WTC11 (cell line): ENCODE data around the gene DOK3. TPM values are rescaled to one million over a fixed set of nuclear protein-coding genes. Genes with fewer than 3 reads are reported as not detected.
A peak's percentile ranks its signal among the peaks of the same experiment; 100 is the strongest.

ENCODE experiments used
- ATAC-seq: fragments of 200-7000 bp; cut with Tn5 transposase; 2 replicates; pipeline ENCODE4 v1.10.0; 2021; ENCODE audit warnings: mild to moderate bottlenecking, moderate library complexity
- CTCF ChIA-PET: fragments of 300-600 bp; sonication (Branson Sonifier 250); formaldehyde crosslinking; loops from one replicate; lab custom pipeline; 2021; ENCODE audit warnings: antibody characterized with exemption; lab: Charles Lee
- POLR2A ChIA-PET: fragments of 350-600 bp; sonication (Branson Sonifier 250); formaldehyde crosslinking; loops from one replicate; lab custom pipeline; 2021; ENCODE audit warnings: antibody characterized with exemption; lab: Charles Lee
- DNase-seq: peaks from one replicate; pipeline ENCODE4 v3.0.0; 2021; ENCODE audit warnings: low spot score
- H3K27ac Mint-ChIP-seq: 2 replicates; pipeline ENCODE4 v1.8.0; 2021; ENCODE audit warnings: mixed read lengths
- H3K27me3 Mint-ChIP-seq: 2 replicates; pipeline ENCODE4 v1.8.0; 2021; ENCODE audit warnings: low read depth, mild to moderate bottlenecking, moderate library complexity, mixed read lengths
- H3K36me3 Mint-ChIP-seq: 2 replicates; pipeline ENCODE4 v1.8.0; 2021; ENCODE audit warnings: mixed read lengths
- H3K4me1 Mint-ChIP-seq: 2 replicates; pipeline ENCODE4 v1.8.0; 2022; ENCODE audit warnings: mixed read lengths
- H3K4me3 Mint-ChIP-seq: 2 replicates; pipeline ENCODE4 v1.8.0; 2021; ENCODE audit warnings: mild to moderate bottlenecking, moderate library complexity, mixed read lengths
- H3K9me3 Mint-ChIP-seq: 2 replicates; pipeline ENCODE4 v1.8.0; 2021; ENCODE audit warnings: mixed read lengths
- AR ChIP-seq: fragments of 250-450 bp; sonication (Bioruptor Pico); IDR thresholded peaks from 2 replicates; pipeline ENCODE4 v1.9.0; 2021; ENCODE audit warnings: mild to moderate bottlenecking
- ATF3 ChIP-seq: sonication (generic); formaldehyde crosslinking; conservative IDR thresholded peaks from 2 replicates; pipeline ENCODE4 v1.8.1; 2022; ENCODE audit warnings: mild to moderate bottlenecking, missing genetic modification reagents
- CDX4 ChIP-seq: fragments of 250-450 bp; sonication (Bioruptor Pico); IDR thresholded peaks from 2 replicates; pipeline ENCODE4 v1.9.0; 2021; ENCODE audit warnings: moderate library complexity, mild to moderate bottlenecking, inconsistent platforms, borderline replicate concordance
- EMX1 ChIP-seq: fragments of 250-450 bp; sonication (Bioruptor Pico); IDR thresholded peaks from 2 replicates; pipeline ENCODE4 v1.8.0; 2021; ENCODE audit warnings: mild to moderate bottlenecking
- ERG ChIP-seq: fragments of 250-450 bp; sonication (Bioruptor Pico); IDR thresholded peaks from 2 replicates; pipeline ENCODE4 v1.8.0; 2021; ENCODE audit warnings: mild to moderate bottlenecking
- ESRRA ChIP-seq: sonication (generic); formaldehyde crosslinking; IDR thresholded peaks from 2 replicates; pipeline ENCODE4 v1.8.1; 2022; ENCODE audit warnings: mild to moderate bottlenecking, missing genetic modification reagents, borderline replicate concordance
- HMGA2 ChIP-seq: fragments of 250-450 bp; sonication (Bioruptor Pico); IDR thresholded peaks from 2 replicates; pipeline ENCODE4 v1.4.0; 2021; ENCODE audit warnings: mild to moderate bottlenecking, moderate library complexity
- JUN ChIP-seq: sonication (generic); formaldehyde crosslinking; IDR thresholded peaks from 2 replicates; pipeline ENCODE4 v1.8.0; 2023; ENCODE audit warnings: mild to moderate bottlenecking, missing genetic modification reagents
- MLX ChIP-seq: sonication (generic); formaldehyde crosslinking; IDR thresholded peaks from 2 replicates; pipeline ENCODE4 v1.8.1; 2023; ENCODE audit warnings: mild to moderate bottlenecking, missing genetic modification reagents, moderate library complexity
- MXD4 ChIP-seq: fragments of 250-450 bp; sonication (Bioruptor Pico); IDR thresholded peaks from 2 replicates; pipeline ENCODE4 v1.8.0; 2021; ENCODE audit warnings: mild to moderate bottlenecking, moderate library complexity, borderline replicate concordance
- NFATC4 ChIP-seq: fragments of 250-450 bp; sonication (Bioruptor Pico); IDR thresholded peaks from 2 replicates; pipeline ENCODE4 v1.9.0; 2021; ENCODE audit warnings: mild to moderate bottlenecking
- NFYB ChIP-seq: sonication (generic); formaldehyde crosslinking; conservative IDR thresholded peaks from 2 replicates; pipeline ENCODE4 v1.8.0; 2022; ENCODE audit warnings: low read depth, missing genetic modification reagents
- PRRX2 ChIP-seq: fragments of 250-450 bp; sonication (Bioruptor Pico); IDR thresholded peaks from 2 replicates; pipeline ENCODE4 v1.8.0; 2021; ENCODE audit warnings: mild to moderate bottlenecking
- SOX15 ChIP-seq: fragments of 250-450 bp; sonication (Bioruptor Pico); IDR thresholded peaks from 2 replicates; pipeline ENCODE4 v1.9.0; 2021; ENCODE audit warnings: mild to moderate bottlenecking
- ZBTB21 ChIP-seq: sonication (generic); formaldehyde crosslinking; IDR thresholded peaks from 2 replicates; pipeline ENCODE4 v1.8.1; 2023; ENCODE audit warnings: mild to moderate bottlenecking, missing genetic modification reagents, borderline replicate concordance
- total RNA-seq: library from RNA; stranded (reverse); gene quantifications from 3 replicates; pipeline ENCODE4 v1.2.3, GENCODE V29; 2021

The DOK3 gene
- total RNA-seq, 1 experiment from 2014 or later, result 9.9 TPM

GRCh38 chr5:177550122-177550521, 40.5 kb upstream of the DOK3 start:
- H3K27ac Mint-ChIP-seq, result no peak overlapping the region
- ChIA-PET CTCF (no interaction called here), POLR2A (no interaction called here)
- no peaks in the 10 kb centered on the region for H3K9me3 Mint-ChIP-seq
- ATAC-seq (no peak), DNase-seq (no peak)
- H3K27me3 Mint-ChIP-seq, result no peaks in the 10 kb centered on the region
- H3K4me3 Mint-ChIP-seq, result no peak overlapping the region
- TF ChIP-seq ATF3 (CRISPR knock-in tag) (no peak), SOX15 (no peak), JUN (CRISPR knock-in tag) (no peak), NFATC4 (CRISPR knock-in tag) (no peak), HMGA2 (CRISPR knock-in tag) (no peak), MLX (CRISPR knock-in tag) (no peak), ESRRA (no peak), AR (CRISPR knock-in tag) (no peak)
- H3K4me1 Mint-ChIP-seq, result peaks cover 21% of the 10 kb centered on the region
- H3K36me3 Mint-ChIP-seq, result peaks cover 18% of the 10 kb centered on the region

- Mint-ChIP-seq H3K27me3 (no peaks in the 10 kb centered on the region), H3K4me1 (peaks cover 15% of the 10 kb centered on the region), H3K4me3 (no peak overlapping the region), H3K36me3 (peaks cover 18% of the 10 kb centered on the region), H3K27ac (peak overlapping the region; percentile 60; the same call in 1 of the 2 replicates), H3K9me3 (no peaks in the 10 kb centered on the region)
- ATAC-seq (no peak), DNase-seq (no peak)
- CTCF ChIA-PET, result interaction anchor here (2.5 kb wide), 1 partner anchor 59 kb away, joined by 8 read pairs; no protein-coding TSS in a partner anchor
- POLR2A ChIA-PET, result no interaction called here
- TF ChIP-seq MXD4 (CRISPR knock-in tag) (no peak), PRRX2 (CRISPR knock-in tag) (no peak), ZBTB21 (no peak), CDX4 (CRISPR knock-in tag) (no peak), NFYB (no peak), AR (CRISPR knock-in tag) (no peak), MLX (CRISPR knock-in tag) (no peak), ERG (CRISPR knock-in tag) (no peak), EMX1 (CRISPR knock-in tag) (no peak), SOX15 (no peak)
Observed at GRCh38 chr5:177548495-177548894, 38.9 kb upstream of the DOK3 start.
